ENCODE data around the gene AKR1B1.

The AKR1B1 gene

GRCh38 chr7:134476044-134476443 is 17.1 kb upstream of the AKR1B1 start:
- Histone ChIP-seq H3K4me1 (ENCODE audit: low read length) (peaks cover 15% of the 10 kb centered on the region), H3K9ac (ENCODE audit: low read length) (no peak overlapping the region)
- TF ChIP-seq, protein P1, sequence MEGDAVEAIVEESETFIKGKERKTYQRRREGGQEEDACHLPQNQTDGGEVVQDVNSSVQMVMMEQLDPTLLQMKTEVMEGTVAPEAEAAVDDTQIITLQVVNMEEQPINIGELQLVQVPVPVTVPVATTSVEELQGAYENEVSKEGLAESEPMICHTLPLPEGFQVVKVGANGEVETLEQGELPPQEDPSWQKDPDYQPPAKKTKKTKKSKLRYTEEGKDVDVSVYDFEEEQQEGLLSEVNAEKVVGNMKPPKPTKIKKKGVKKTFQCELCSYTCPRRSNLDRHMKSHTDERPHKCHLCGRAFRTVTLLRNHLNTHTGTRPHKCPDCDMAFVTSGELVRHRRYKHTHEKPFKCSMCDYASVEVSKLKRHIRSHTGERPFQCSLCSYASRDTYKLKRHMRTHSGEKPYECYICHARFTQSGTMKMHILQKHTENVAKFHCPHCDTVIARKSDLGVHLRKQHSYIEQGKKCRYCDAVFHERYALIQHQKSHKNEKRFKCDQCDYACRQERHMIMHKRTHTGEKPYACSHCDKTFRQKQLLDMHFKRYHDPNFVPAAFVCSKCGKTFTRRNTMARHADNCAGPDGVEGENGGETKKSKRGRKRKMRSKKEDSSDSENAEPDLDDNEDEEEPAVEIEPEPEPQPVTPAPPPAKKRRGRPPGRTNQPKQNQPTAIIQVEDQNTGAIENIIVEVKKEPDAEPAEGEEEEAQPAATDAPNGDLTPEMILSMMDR (IDR thresholded peaks at IDR 0.05; ENCODE audit: low read length): no peak
- TF ChIP-seq EZH2 (optimal IDR thresholded peaks at IDR 0.05; ENCODE audit: low read depth, low read length) (no peak), EZH2phosphoT487 (IDR thresholded peaks at IDR 0.05; ENCODE audit: low read length) (no peak)

GRCh38 chr7:134474828-134475227 is 15.9 kb upstream of the AKR1B1 start:
- Histone ChIP-seq H3K4me2 (ENCODE audit: low read depth, low read length) (no peak overlapping the region), H3K4me3 (ENCODE audit: low read length) (no peak overlapping the region), H3F3A (ENCODE audit: insufficient read depth, low read length) (no peaks in the 10 kb centered on the region), H2AFZ (ENCODE audit: low read length) (no peak overlapping the region), H3K27me3 (replicated peaks; ENCODE audit: insufficient read depth, low read length) (no peaks in the 10 kb centered on the region), H3K36me3 (replicated peaks; ENCODE audit: insufficient read depth, low read length) (no peaks in the 10 kb centered on the region), H3K9me3 (replicated peaks; ENCODE audit: insufficient read depth, low read length) (no peaks in the 10 kb centered on the region), H3K27ac (ENCODE audit: low read length) (no peak overlapping the region), H4K20me1 (ENCODE audit: insufficient read depth, low read length) (no peaks in the 10 kb centered on the region), H3K9me2 (replicated peaks; ENCODE audit: insufficient read depth, low read length) (no peaks in the 10 kb centered on the region), H3K79me2 (ENCODE audit: low read length) (no peaks in the 10 kb centered on the region), H3K4me1 (ENCODE audit: low read length) (peaks cover 4% of the 10 kb centered on the region), H3K9ac (ENCODE audit: low read length) (no peak overlapping the region)
- TF ChIP-seq EZH2phosphoT487 (IDR thresholded peaks at IDR 0.05; ENCODE audit: low read length) (no peak), EZH2 (optimal IDR thresholded peaks at IDR 0.05; ENCODE audit: low read depth, low read length) (no peak)
- TF ChIP-seq, protein P1 (IDR thresholded peaks at IDR 0.05; ENCODE audit: low read length): no peak
- no peak for DNase-seq

More at GRCh38 chr7:134476044-134476443, 17.1 kb upstream of the AKR1B1 start:
- Histone ChIP-seq H3K36me3 (replicated peaks; ENCODE audit: insufficient read depth, low read length) (no peaks in the 10 kb centered on the region), H3K27ac (ENCODE audit: low read length) (no peak overlapping the region), H4K20me1 (ENCODE audit: insufficient read depth, low read length) (no peaks in the 10 kb centered on the region), H2AFZ (ENCODE audit: low read length) (no peak overlapping the region), H3K9me3 (replicated peaks; ENCODE audit: insufficient read depth, low read length) (no peaks in the 10 kb centered on the region), H3K27me3 (replicated peaks; ENCODE audit: insufficient read depth, low read length) (no peaks in the 10 kb centered on the region), H3K79me2 (ENCODE audit: low read length) (no peaks in the 10 kb centered on the region), H3K9me2 (replicated peaks; ENCODE audit: insufficient read depth, low read length) (no peaks in the 10 kb centered on the region), H3K4me2 (ENCODE audit: low read depth, low read length) (no peak overlapping the region), H3F3A (ENCODE audit: insufficient read depth, low read length) (no peaks in the 10 kb centered on the region), H3K4me3 (ENCODE audit: low read length) (no peak overlapping the region)
- no peak for DNase-seq

- no peaks in the 10 kb centered on the region for H3K36me3 ChIP-seq (replicated peaks; ENCODE audit: insufficient read depth, low read length)
- no peak for DNase-seq
- H3K79me2 ChIP-seq (ENCODE audit: low read length): no peaks in the 10 kb centered on the region
- H3K9ac ChIP-seq (ENCODE audit: low read length): no peak overlapping the region
- no peak for TF ChIP-seq EZH2 (optimal IDR thresholded peaks at IDR 0.05; ENCODE audit: low read depth, low read length)
- TF ChIP-seq EZH2phosphoT487 (IDR thresholded peaks at IDR 0.05; ENCODE audit: low read length): no peak
- TF ChIP-seq, protein P1 (IDR thresholded peaks at IDR 0.05; ENCODE audit: low read length): no peak
- H3K27ac ChIP-seq (ENCODE audit: low read length): no peak overlapping the region
- H3K4me1 ChIP-seq (ENCODE audit: low read length): no peaks in the 10 kb centered on the region
- H4K20me1 ChIP-seq (ENCODE audit: insufficient read depth, low read length): no peaks in the 10 kb centered on the region
- H3K27me3 ChIP-seq (replicated peaks; ENCODE audit: insufficient read depth, low read length): no peaks in the 10 kb centered on the region
- no peaks in the 10 kb centered on the region for H3F3A ChIP-seq (ENCODE audit: insufficient read depth, low read length)
- H3K9me3 ChIP-seq (replicated peaks; ENCODE audit: insufficient read depth, low read length): no peaks in the 10 kb centered on the region
- no peak overlapping the region for H3K4me3 ChIP-seq (ENCODE audit: low read length)
- H3K4me2 ChIP-seq (ENCODE audit: low read depth, low read length): no peak overlapping the region
- no peaks in the 10 kb centered on the region for H3K9me2 ChIP-seq (replicated peaks; ENCODE audit: insufficient read depth, low read length)
- no peak overlapping the region for H2AFZ ChIP-seq (ENCODE audit: low read length)
These were observed 15.0 kb upstream of the AKR1B1 start for GRCh38 chr7:134473861-134474291.
